HL-60 (cell line): ENCODE measurements around the gene OTOP3.

Experiments
- DNase-seq, 2 experiments: peaks; one replicate each; pipeline ENCODE4 v3.0.0-alpha.2; 2010 to 2020; ENCODE audit warnings: low read depth in 1 of 2, low spot score in 1 of 2
- H3K27ac ChIP-seq: fragments of 250-450 bp; sonication (Bioruptor Pico); replicated peaks from 2 replicates; pipeline ENCODE4 v1.5.1; 2020; ENCODE audit warnings: mild to moderate bottlenecking, moderate library complexity
- H3K27me3 ChIP-seq: fragments of 250-450 bp; sonication (Bioruptor Pico); 2 replicates; pipeline ENCODE4 v1.5.1; 2021; ENCODE audit warnings: mild to moderate bottlenecking, moderate library complexity; ENCODE audit not compliant: insufficient read depth, poor library complexity, severe bottlenecking
- H3K4me3 ChIP-seq: replicated peaks from 2 replicates; pipeline ENCODE4 v1.5.1; 2011; ENCODE audit warnings: mild to moderate bottlenecking, control low read depth, low read length; ENCODE audit not compliant: insufficient read depth
- CTCF ChIP-seq: IDR thresholded peaks from one replicate; pipeline ENCODE4 v1.5.1; 2011; ENCODE audit warnings: low read length, control low read depth, inconsistent platforms; ENCODE audit not compliant: insufficient read depth
- GABPA ChIP-seq: IDR thresholded peaks from 2 replicates; pipeline ENCODE4 v1.6.1; 2012; ENCODE audit warnings: low read depth
- POLR2AphosphoS5 ChIP-seq: IDR thresholded peaks from 2 replicates; pipeline ENCODE4 v1.6.1; 2012; ENCODE audit warnings: low read depth
- SPI1 ChIP-seq: IDR thresholded peaks from 2 replicates; pipeline ENCODE4 v1.6.1; 2012; ENCODE audit warnings: low read depth, mild to moderate bottlenecking, borderline replicate concordance
- TF ChIP-seq, protein P1 (sequence below): IDR thresholded peaks from 2 replicates; pipeline ENCODE4 v1.6.1; 2012; ENCODE audit warnings: low read depth; ENCODE audit not compliant: insufficient replicate concordance

The OTOP3 gene

DNA sequence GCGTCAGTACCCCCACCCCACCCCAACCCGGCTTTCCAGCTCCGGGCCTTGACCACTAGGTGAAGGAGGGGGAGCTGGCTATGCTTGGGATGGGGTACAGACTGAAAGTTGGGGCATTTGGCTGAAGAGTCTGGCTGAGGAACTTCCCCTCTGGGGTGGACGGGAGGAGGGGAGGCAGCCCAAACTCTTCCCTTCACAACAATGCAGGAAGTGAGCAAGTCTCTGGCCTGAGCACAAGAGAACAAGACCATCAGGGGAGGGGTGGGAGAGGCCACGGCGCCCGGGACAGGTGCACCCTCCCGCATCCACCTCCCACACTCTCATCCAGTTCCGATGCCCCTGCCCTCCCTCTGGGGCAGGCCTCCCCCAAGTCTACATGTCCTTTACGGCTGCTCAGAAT lies 18.3 kb upstream of the OTOP3 start:
- no peak overlapping the region for H3K4me3 ChIP-seq
- no peak overlapping the region for H3K27ac ChIP-seq
- peaks cover 6% of the 10 kb centered on the region for H3K27me3 ChIP-seq
- DNase-seq, result peak; percentile 49 to 75
- TF ChIP-seq, protein P1, sequence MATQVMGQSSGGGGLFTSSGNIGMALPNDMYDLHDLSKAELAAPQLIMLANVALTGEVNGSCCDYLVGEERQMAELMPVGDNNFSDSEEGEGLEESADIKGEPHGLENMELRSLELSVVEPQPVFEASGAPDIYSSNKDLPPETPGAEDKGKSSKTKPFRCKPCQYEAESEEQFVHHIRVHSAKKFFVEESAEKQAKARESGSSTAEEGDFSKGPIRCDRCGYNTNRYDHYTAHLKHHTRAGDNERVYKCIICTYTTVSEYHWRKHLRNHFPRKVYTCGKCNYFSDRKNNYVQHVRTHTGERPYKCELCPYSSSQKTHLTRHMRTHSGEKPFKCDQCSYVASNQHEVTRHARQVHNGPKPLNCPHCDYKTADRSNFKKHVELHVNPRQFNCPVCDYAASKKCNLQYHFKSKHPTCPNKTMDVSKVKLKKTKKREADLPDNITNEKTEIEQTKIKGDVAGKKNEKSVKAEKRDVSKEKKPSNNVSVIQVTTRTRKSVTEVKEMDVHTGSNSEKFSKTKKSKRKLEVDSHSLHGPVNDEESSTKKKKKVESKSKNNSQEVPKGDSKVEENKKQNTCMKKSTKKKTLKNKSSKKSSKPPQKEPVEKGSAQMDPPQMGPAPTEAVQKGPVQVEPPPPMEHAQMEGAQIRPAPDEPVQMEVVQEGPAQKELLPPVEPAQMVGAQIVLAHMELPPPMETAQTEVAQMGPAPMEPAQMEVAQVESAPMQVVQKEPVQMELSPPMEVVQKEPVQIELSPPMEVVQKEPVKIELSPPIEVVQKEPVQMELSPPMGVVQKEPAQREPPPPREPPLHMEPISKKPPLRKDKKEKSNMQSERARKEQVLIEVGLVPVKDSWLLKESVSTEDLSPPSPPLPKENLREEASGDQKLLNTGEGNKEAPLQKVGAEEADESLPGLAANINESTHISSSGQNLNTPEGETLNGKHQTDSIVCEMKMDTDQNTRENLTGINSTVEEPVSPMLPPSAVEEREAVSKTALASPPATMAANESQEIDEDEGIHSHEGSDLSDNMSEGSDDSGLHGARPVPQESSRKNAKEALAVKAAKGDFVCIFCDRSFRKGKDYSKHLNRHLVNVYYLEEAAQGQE, result no peak
- TF ChIP-seq GABPA (no peak), SPI1 (peak; percentile 73; the same call in 1 of the 2 replicates)

GRCh38 chr17:74918906-74919305 lies 16.8 kb upstream of the OTOP3 start:
- peaks cover 19% of the 10 kb centered on the region for H3K27me3 ChIP-seq
- DNase-seq, result peak in 1 of 2 experiments; percentile 4
- TF ChIP-seq CTCF (no peak), SPI1 (no peak), GABPA (no peak), POLR2AphosphoS5 (no peak)
- TF ChIP-seq, protein P1, result no peak
- H3K27ac ChIP-seq, result no peak overlapping the region
- H3K4me3 ChIP-seq, result no peak overlapping the region

GRCh38 chr17:74919440-74920305 lies 16.0 kb upstream of the OTOP3 start:
- Histone ChIP-seq H3K27ac (no peak overlapping the region), H3K4me3 (no peak overlapping the region), H3K27me3 (peaks cover 21% of the 10 kb centered on the region)
- DNase-seq, result peak in 1 of 2 experiments; percentile 35
- TF ChIP-seq GABPA (no peak), CTCF (peak; percentile 2)

GRCh38 chr17:74920306-74920620 lies 15.4 kb upstream of the OTOP3 start:
- Histone ChIP-seq H3K4me3 (no peak overlapping the region), H3K27me3 (peaks cover 26% of the 10 kb centered on the region), H3K27ac (no peak overlapping the region)
- DNase-seq, result no peak
- TF ChIP-seq POLR2AphosphoS5, result no peak
- TF ChIP-seq GABPA, result no peak
- no peak for TF ChIP-seq CTCF
- no peak for TF ChIP-seq SPI1
- TF ChIP-seq, protein P1, result no peak
